H1 (cell line): ENCODE data around the gene ILK. TPM values are rescaled to one million over a fixed set of nuclear protein-coding genes. Genes with fewer than 3 reads are reported as not detected.

Experiments used
- PHF8 ChIP-seq: fragments of 200-600 bp; sonication (generic); conservative IDR thresholded peaks from 2 replicates; pipeline ENCODE4 v1.7.1; 2012; ENCODE audit warnings: low read depth, mild to moderate bottlenecking, inconsistent platforms, low read length, moderate library complexity
- polyA plus RNA-seq, 7 experiments: library from polyadenylated mRNA; depleted of rRNA in 3 of 7; stranded (reverse) in 5 of 7; unstranded in 2 of 7; fragments of >200 nt in 5 of 7; fragments of 200-250 nt in 2 of 7; gene quantifications; 1 replicate in 5 of 7; 2 replicates in 1 of 7; 4 replicates in 1 of 7; pipeline versions ENCODE4 v1.2.1 to v1.2.3, GENCODE V29; 2011 to 2013; ENCODE audit warnings: missing spikeins in 2 of 7, mixed read lengths in 2 of 7
- total RNA-seq: library from RNA; stranded (reverse); fragmentation: NEBNext Ultra II Directional; extraction: Animal tissue kit (Norgen Biotek cat#: 25700); gene quantifications from 2 replicates; pipeline ENCODE4 v1.2.1, GENCODE V29; 2021

ILK gene
- total and polyA plus RNA-seq, 2 of the 8 experiments (the other 6 are each of a cell fraction or from before 2014, with no cell fraction given) = 91.4 to 132 TPM

DNA sequence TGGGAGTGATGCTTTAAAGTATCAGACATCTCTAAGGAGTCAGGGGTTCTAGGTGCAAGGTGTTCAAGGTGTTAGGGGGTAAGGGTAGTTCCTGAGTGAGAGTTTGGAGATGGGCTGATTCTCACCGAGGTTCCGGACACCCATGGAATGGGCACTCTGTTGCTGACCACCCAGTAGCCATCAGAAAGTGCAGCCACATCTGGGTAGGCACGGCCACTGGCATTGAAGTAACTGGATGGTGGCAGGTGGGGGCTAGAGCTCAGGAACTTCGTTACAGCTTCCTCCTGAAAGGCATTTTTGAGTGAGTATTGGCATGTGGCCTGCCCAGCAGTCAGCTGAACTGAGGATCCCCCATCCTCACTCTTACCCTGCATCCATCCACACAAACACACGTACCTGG lies 11.5 kb downstream of the ILK start (continued):
- no peak for TF ChIP-seq PHF8
